H1 (cell line): ENCODE data around the gene PCDHA10. TPM values are rescaled to one million over a fixed set of nuclear protein-coding genes. Genes with fewer than 3 reads are reported as not detected.
A peak's percentile ranks its signal among the peaks of the same experiment; 100 is the strongest.

Experiments used
- CTCF ChIA-PET: fragments of 300-600 bp; sonication (Branson Sonifier 250); formaldehyde crosslinking; loops from one replicate; lab custom pipeline; 2021; ENCODE audit not compliant: partially characterized antibody; lab: Charles Lee
- POLR2A ChIA-PET: fragments of 300-600 bp; sonication (Branson Sonifier 250); formaldehyde crosslinking; loops from one replicate; lab custom pipeline; 2021; ENCODE audit warnings: inconsistent platforms; ENCODE audit not compliant: partially characterized antibody; lab: Charles Lee
- DNase-seq, 2 experiments: peaks; one replicate each; pipeline versions ENCODE4 v3.0.0 to v3.0.0-alpha.2; 2010 to 2022; ENCODE audit warnings: low spot score in 2 of 2, low read depth in 1 of 2, mixed read lengths in 1 of 2
- FAIRE-seq: peaks from 2 replicates; lab custom pipeline; 2011; peaks lifted over from hg19 to GRCh38; lab: Jason Lieb, UNC
- H2AFZ ChIP-seq: 2 replicates; pipeline ENCODE4 v1.8.1; 2012; ENCODE audit warnings: low read length, inconsistent platforms
- H2AK5ac ChIP-seq: 2 replicates; pipeline ENCODE4 v1.6.1; 2013; ENCODE audit warnings: low read depth, low read length
- H2BK120ac ChIP-seq: replicated peaks from 2 replicates; pipeline ENCODE3; 2013; ENCODE audit warnings: low read depth, low read length, inconsistent platforms
- H2BK12ac ChIP-seq: 2 replicates; pipeline ENCODE4 v1.6.1; 2013; ENCODE audit warnings: low read depth, low read length
- H2BK15ac ChIP-seq: 2 replicates; pipeline ENCODE4 v1.6.1; 2013; ENCODE audit warnings: low read length
- H2BK20ac ChIP-seq: 2 replicates; pipeline ENCODE4 v1.6.1; 2013; ENCODE audit warnings: low read length
- H2BK5ac ChIP-seq: 2 replicates; pipeline ENCODE4 v1.6.1; 2013; ENCODE audit warnings: low read depth, low read length
- H3K14ac ChIP-seq: 2 replicates; pipeline ENCODE4 v1.6.1; 2013; ENCODE audit warnings: inconsistent platforms; ENCODE audit not compliant: insufficient read length
- H3K18ac ChIP-seq: 2 replicates; pipeline ENCODE4 v1.6.1; 2013; ENCODE audit warnings: low read length; ENCODE audit errors: extremely low read depth
- H3K23ac ChIP-seq: 2 replicates; pipeline ENCODE4 v1.6.1; 2013; ENCODE audit warnings: inconsistent platforms; ENCODE audit not compliant: insufficient read length
- H3K23me2 ChIP-seq: 2 replicates; pipeline ENCODE4 v1.6.1; 2013; ENCODE audit warnings: low read depth, low read length
- H3K27ac ChIP-seq: 2 replicates; pipeline ENCODE4 v1.6.1; 2011; ENCODE audit warnings: low read depth, low read length, inconsistent platforms
- H3K27me3 ChIP-seq, 4 experiments: replicated peaks in 1 of 4; 1 replicate in 1 of 4; 2 replicates in 3 of 4; pipeline versions ENCODE4 v1.6.1 to v1.8.1; 2011 to 2013; ENCODE audit warnings: low read length in 3 of 4, mild to moderate bottlenecking in 3 of 4, inconsistent platforms in 2 of 4, mixed read lengths in 2 of 4, moderate library complexity in 1 of 4; ENCODE audit not compliant: control insufficient read depth in 3 of 4, insufficient read depth in 3 of 4; ENCODE audit errors: extremely low read depth in 1 of 4
- H3K36me3 ChIP-seq, 4 experiments: 2 replicates each; pipeline versions ENCODE4 v1.6.1 to v1.8.1; 2011 to 2013; ENCODE audit warnings: mild to moderate bottlenecking in 4 of 4, low read length in 3 of 4, moderate library complexity in 2 of 4, control low read depth in 1 of 4, inconsistent platforms in 1 of 4; ENCODE audit not compliant: insufficient read depth in 4 of 4, control insufficient read depth in 2 of 4
- H3K4ac ChIP-seq: replicated peaks from 2 replicates; pipeline ENCODE3; 2013; ENCODE audit warnings: low read length, low read depth, mixed read lengths, inconsistent platforms; ENCODE audit not compliant: insufficient read length
- H3K4me1 ChIP-seq, 4 experiments: replicated peaks in 1 of 4; 1 replicate in 1 of 4; 2 replicates in 3 of 4; pipeline versions ENCODE4 v1.6.1 to v1.8.1; 2011 to 2013; ENCODE audit warnings: low read length in 3 of 4, inconsistent platforms in 2 of 4, mixed read lengths in 1 of 4; ENCODE audit not compliant: insufficient read depth in 4 of 4, control insufficient read depth in 3 of 4
- H3K4me2 ChIP-seq, 2 experiments: 2 replicates each; pipeline versions ENCODE4 v1.6.1 to v1.8.1; 2011 to 2013; ENCODE audit warnings: low read depth in 2 of 2, low read length in 2 of 2, control low read depth in 1 of 2, inconsistent platforms in 1 of 2, mild to moderate bottlenecking in 1 of 2; ENCODE audit not compliant: insufficient read depth in 1 of 2
- H3K4me3 ChIP-seq, 4 experiments: fragments of 200-600, 300-600 bp in 1 of 4; sonication (generic), shearing (Covaris generic), sonication (Bioruptor Twin) in 1 of 4; 2 replicates each; pipeline versions ENCODE4 v1.5.1 to v1.8.1; 2011 to 2016; ENCODE audit warnings: low read length in 4 of 4, low read depth in 3 of 4, control low read depth in 2 of 4, inconsistent platforms in 2 of 4, mild to moderate bottlenecking in 2 of 4, mixed read lengths in 1 of 4, moderate library complexity in 1 of 4; ENCODE audit not compliant: insufficient read depth in 2 of 4; ENCODE audit errors: extremely low read depth in 1 of 4
- H3K56ac ChIP-seq: replicated peaks from 2 replicates; pipeline ENCODE3; 2013; ENCODE audit warnings: low read depth, mild to moderate bottlenecking, mixed read lengths, low read length, inconsistent platforms; ENCODE audit not compliant: insufficient read length
- H3K79me1 ChIP-seq: 2 replicates; pipeline ENCODE4 v1.6.1; 2013; ENCODE audit warnings: low read depth, low read length, control low read depth
- H3K79me2 ChIP-seq, 2 experiments: 2 replicates each; pipeline versions ENCODE4 v1.6.1 to v1.8.1; 2012 to 2013; ENCODE audit warnings: low read length in 2 of 2, mild to moderate bottlenecking in 2 of 2, inconsistent platforms in 1 of 2; ENCODE audit not compliant: insufficient read depth in 2 of 2, control insufficient read depth in 1 of 2
- H3K9ac ChIP-seq, 4 experiments: replicated peaks in 1 of 4; 1 replicate in 1 of 4; 2 replicates in 3 of 4; pipeline versions ENCODE4 v1.6.1 to v1.8.1; 2011 to 2013; ENCODE audit warnings: low read depth in 3 of 4, low read length in 3 of 4, control low read depth in 2 of 4, mild to moderate bottlenecking in 2 of 4, moderate library complexity in 2 of 4, inconsistent platforms in 1 of 4; ENCODE audit errors: extremely low read depth in 1 of 4
- H3K9me3 ChIP-seq, 2 experiments: 2 replicates each; pipeline versions ENCODE4 v1.6.1 to v1.8.1; 2012 to 2013; ENCODE audit warnings: mild to moderate bottlenecking in 2 of 2, moderate library complexity in 2 of 2, control low read depth in 1 of 2, inconsistent platforms in 1 of 2, low read depth in 1 of 2, low read length in 1 of 2, mixed read lengths in 1 of 2; ENCODE audit not compliant: insufficient read depth in 2 of 2
- H4K20me1 ChIP-seq, 2 experiments: replicated peaks in 1 of 2; 2 replicates each; pipeline versions ENCODE3 to v1.8.1; 2011 to 2013; ENCODE audit warnings: inconsistent platforms in 2 of 2, low read length in 2 of 2, mild to moderate bottlenecking in 1 of 2; ENCODE audit not compliant: insufficient read depth in 2 of 2, control insufficient read depth in 1 of 2
- H4K5ac ChIP-seq: 2 replicates; pipeline ENCODE4 v1.6.1; 2013; ENCODE audit warnings: low read length, low read depth, mixed read lengths, inconsistent platforms; ENCODE audit not compliant: insufficient read length
- H4K8ac ChIP-seq: 2 replicates; pipeline ENCODE4 v1.8.0; 2013; ENCODE audit warnings: mild to moderate bottlenecking, moderate library complexity, low read length, inconsistent platforms; ENCODE audit not compliant: insufficient read depth; ENCODE audit errors: extremely low read depth
- H4K91ac ChIP-seq: replicated peaks from 2 replicates; pipeline ENCODE3; 2013; ENCODE audit warnings: low read length, mixed read lengths, inconsistent platforms; ENCODE audit not compliant: insufficient read length
- CTCF ChIP-seq, 3 experiments: IDR thresholded peaks; 1 replicate in 2 of 3; 2 replicates in 1 of 3; pipeline versions ENCODE4 v1.5.1 to v1.6.1; 2011; ENCODE audit warnings: low read length in 3 of 3, mild to moderate bottlenecking in 3 of 3, inconsistent platforms in 2 of 3, low read depth in 1 of 3, moderate library complexity in 1 of 3; ENCODE audit not compliant: insufficient read depth in 1 of 3; ENCODE audit errors: control extremely low read depth in 1 of 3
- EP300 ChIP-seq, 2 experiments: IDR thresholded peaks; 1 replicate in 1 of 2; 2 replicates in 1 of 2; pipeline ENCODE4 v1.6.1; 2011 to 2012; ENCODE audit warnings: low read depth in 2 of 2, low read length in 2 of 2, mild to moderate bottlenecking in 2 of 2, borderline replicate concordance in 1 of 2, inconsistent platforms in 1 of 2, moderate library complexity in 1 of 2
- SP1 ChIP-seq: IDR thresholded peaks from 2 replicates; pipeline ENCODE4 v1.6.1; 2011; ENCODE audit warnings: low read depth, low read length
- WGBS, 2 experiments: shearing (Covaris generic) in 1 of 2; methylation state at CpG; one replicate each; pipeline versions ENCODE4 v1.1.6 to v1.1.7; 2013 to 2015; ENCODE audit warnings: low lambda C conversion rate in 2 of 2, mixed read lengths in 2 of 2, inconsistent platforms in 1 of 2, low coverage in 1 of 2, missing lambda C conversion rate in 1 of 2; ENCODE audit not compliant: insufficient replicate concordance in 2 of 2, insufficient coverage in 1 of 2, insufficient read length in 1 of 2; ENCODE audit errors: extremely low coverage in 1 of 2, missing lambda C conversion rate in 1 of 2; 5-methylcytosine and 5-hydroxymethylcytosine counted together
- polyA plus RNA-seq, 7 experiments: library from polyadenylated mRNA; depleted of rRNA in 3 of 7; stranded (reverse) in 5 of 7; unstranded in 2 of 7; fragments of >200 nt in 5 of 7; fragments of 200-250 nt in 2 of 7; gene quantifications; 1 replicate in 5 of 7; 2 replicates in 1 of 7; 4 replicates in 1 of 7; pipeline versions ENCODE4 v1.2.1 to v1.2.3, GENCODE V29; 2011 to 2013; ENCODE audit warnings: missing spikeins in 2 of 7, mixed read lengths in 2 of 7
- total RNA-seq: library from RNA; stranded (reverse); fragmentation: NEBNext Ultra II Directional; extraction: Animal tissue kit (Norgen Biotek cat#: 25700); gene quantifications from 2 replicates; pipeline ENCODE4 v1.2.1, GENCODE V29; 2021

Gene PCDHA10
- total and polyA plus RNA-seq, 2 of the 8 experiments (the other 6 are each of a cell fraction or from before 2014, with no cell fraction given): 2.8 to 5.4 TPM

GRCh38 chr5:140821375-140822280, 34.1 kb upstream of the PCDHA10 start, which contains the start of gene PCDHA5:
TSS of gene PCDHA5 (plus strand) at chr5:140821613.
- peak in 1 of 3 experiments; percentile 10; a peak in 1 of 4 replicates for TF ChIP-seq CTCF (IDR thresholded peaks at IDR 0.05; ENCODE audit: control extremely low read depth in 1 of 3, insufficient read depth in 1 of 3, low read depth in 1 of 3, low read length in 3 of 3)
- no peak for TF ChIP-seq SP1
- TF ChIP-seq EP300 (IDR thresholded peaks at IDR 0.05; ENCODE audit: borderline replicate concordance in 1 of 2, low read depth in 2 of 2, low read length in 2 of 2): no peak

More at GRCh38 chr5:140821375-140822280, 34.1 kb upstream of the PCDHA10 start, which contains the start of gene PCDHA5:
- Histone ChIP-seq H2BK20ac (no peak within 1 kb of the TSS), H4K8ac (no peak within 1 kb of the TSS), H2BK15ac (no peak within 1 kb of the TSS), H2AFZ (no peak within 1 kb of the TSS), H4K20me1 (peaks cover 0 to 3% of the 10 kb centered on the region in 2 experiments), H3K23me2 (no peaks in the 10 kb centered on the region), H3K27ac (no peak within 1 kb of the TSS), H3K9ac (no peak within 1 kb of the TSS), H3K23ac (no peak within 1 kb of the TSS), H3K14ac (no peak within 1 kb of the TSS), H3K18ac (no peak within 1 kb of the TSS), H2BK5ac (no peak within 1 kb of the TSS), H2BK12ac (no peak within 1 kb of the TSS), H3K4me3 (no peak within 1 kb of the TSS), H4K91ac (no peak within 1 kb of the TSS), H3K79me2 (no peaks in the 10 kb centered on the region), H2BK120ac (no peak within 1 kb of the TSS), H3K79me1 (no peaks in the 10 kb centered on the region), H3K9me3 (peaks cover 0 to 7% of the 10 kb centered on the region in 2 experiments; a peak in 1 of 4 replicates), H3K4ac (no peak within 1 kb of the TSS), H3K27me3 (no peaks in the 10 kb centered on the region), H3K4me2 (no peak within 1 kb of the TSS), H3K4me1 (no peaks in the 10 kb centered on the region), H4K5ac (no peak within 1 kb of the TSS), H3K36me3 (peaks cover 0 to 3% (median 0%) of the 10 kb centered on the region in 4 experiments; a peak in 1 of 8 replicates), H2AK5ac (no peak within 1 kb of the TSS), H3K56ac (no peak within 1 kb of the TSS)
- POLR2A ChIA-PET: no interaction called here
- CTCF ChIA-PET: interaction anchor here (0.6 to 5.5 kb wide), 9 partner anchors 8 to 818 kb away, joined by 3 to 49 read pairs (median 4); partner anchors contain the start of genes PCDHA11, PCDHA4 and PCDHA7
- WGBS, 2 experiments: 89% methylated on average over 37 of the region's 39 CpGs; no CpG with 5 or more reads in 1 of the 2 experiments
- DNase-seq (no peak), FAIRE-seq (no peak)
